22Rv1 (cell line): Measurements from ENCODE around the gene ARSG.

Source experiments
- ZFX ChIP-seq: fragments of 450-650 bp; IDR thresholded peaks from 2 replicates; pipeline ENCODE4 v1.6.1; 2017; ENCODE audit warnings: antibody characterized with exemption, borderline replicate concordance
- TF ChIP-seq, protein P1 (sequence below): fragments of 450-650 bp; IDR thresholded peaks from 2 replicates; pipeline ENCODE4 v1.5.1; 2017; ENCODE audit warnings: mild to moderate bottlenecking

DNA sequence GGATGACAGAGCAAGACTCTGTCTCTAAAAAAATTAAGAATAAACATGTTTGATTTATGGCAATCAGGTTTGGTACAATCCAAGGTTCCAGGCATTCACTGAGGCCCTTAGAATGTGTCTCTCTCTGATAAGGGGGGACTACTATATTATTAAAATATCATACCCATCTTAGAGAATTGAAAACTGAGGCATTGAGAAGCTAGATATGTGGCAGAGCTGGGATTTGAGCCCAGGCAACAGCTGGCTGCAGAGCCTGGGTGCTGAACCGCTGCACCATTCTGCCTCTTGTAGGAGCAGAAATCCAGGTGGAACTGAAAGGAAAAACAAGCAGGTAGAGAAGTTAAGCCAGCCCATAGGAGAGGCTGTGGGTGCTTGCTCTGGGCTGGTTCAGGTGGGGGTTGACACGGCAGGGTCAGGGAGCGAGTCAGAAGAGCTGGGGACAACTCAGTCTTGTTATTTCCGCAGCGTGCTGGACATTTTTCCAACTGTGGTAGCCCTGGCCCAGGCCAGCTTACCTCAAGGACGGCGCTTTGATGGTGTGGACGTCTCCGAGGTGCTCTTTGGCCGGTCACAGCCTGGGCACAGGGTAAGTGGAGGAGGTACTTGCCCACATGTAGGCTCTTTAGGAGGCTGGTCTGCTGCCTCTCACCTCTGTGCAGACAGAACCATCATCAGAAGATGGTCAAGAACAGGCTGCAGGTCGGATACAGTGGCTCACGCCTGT is 103.5 kb downstream of the ARSG start:
- TF ChIP-seq, protein P1, sequence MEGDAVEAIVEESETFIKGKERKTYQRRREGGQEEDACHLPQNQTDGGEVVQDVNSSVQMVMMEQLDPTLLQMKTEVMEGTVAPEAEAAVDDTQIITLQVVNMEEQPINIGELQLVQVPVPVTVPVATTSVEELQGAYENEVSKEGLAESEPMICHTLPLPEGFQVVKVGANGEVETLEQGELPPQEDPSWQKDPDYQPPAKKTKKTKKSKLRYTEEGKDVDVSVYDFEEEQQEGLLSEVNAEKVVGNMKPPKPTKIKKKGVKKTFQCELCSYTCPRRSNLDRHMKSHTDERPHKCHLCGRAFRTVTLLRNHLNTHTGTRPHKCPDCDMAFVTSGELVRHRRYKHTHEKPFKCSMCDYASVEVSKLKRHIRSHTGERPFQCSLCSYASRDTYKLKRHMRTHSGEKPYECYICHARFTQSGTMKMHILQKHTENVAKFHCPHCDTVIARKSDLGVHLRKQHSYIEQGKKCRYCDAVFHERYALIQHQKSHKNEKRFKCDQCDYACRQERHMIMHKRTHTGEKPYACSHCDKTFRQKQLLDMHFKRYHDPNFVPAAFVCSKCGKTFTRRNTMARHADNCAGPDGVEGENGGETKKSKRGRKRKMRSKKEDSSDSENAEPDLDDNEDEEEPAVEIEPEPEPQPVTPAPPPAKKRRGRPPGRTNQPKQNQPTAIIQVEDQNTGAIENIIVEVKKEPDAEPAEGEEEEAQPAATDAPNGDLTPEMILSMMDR = no peak
- TF ChIP-seq ZFX = no peak
